Left lung (tissue), 10 donors: ENCODE results near the gene TTYH2. TPM values are rescaled to one million over a fixed set of nuclear protein-coding genes. Genes with fewer than 3 reads are reported as not detected.
A peak's percentile ranks its signal among the peaks of the same experiment; 100 is the strongest.

ENCODE experiments used
- ATAC-seq: fragments of 200-7000 bp; cut with Tn5 transposase; one replicate; pipeline ENCODE4 v1.9.1; 2020; ENCODE audit warnings: moderate library complexity
- DNase-seq, 4 donors: peaks; one replicate each; pipeline ENCODE4 v3.0.0-alpha.2; 2013 to 2020
- H3K27ac ChIP-seq, 2 donors: fragments of 200-600 bp; sonication (generic) in 1 of 2; one replicate each; pipeline versions ENCODE4 v1.5.0 to v1.8.0; 2020 to 2021
- H3K27me3 ChIP-seq, 2 donors: fragments of 200-600 bp; sonication (generic) in 1 of 2; one replicate each; pipeline versions ENCODE4 v1.5.0 to v1.8.0; 2020 to 2021
- H3K36me3 ChIP-seq, 2 donors: fragments of 200-600 bp; sonication (generic) in 1 of 2; one replicate each; pipeline versions ENCODE4 v1.5.0 to v1.8.0; 2020 to 2021
- H3K4me1 ChIP-seq, 2 donors: fragments of 200-600 bp; one replicate each; pipeline ENCODE4 v1.8.0; 2021
- H3K4me3 ChIP-seq, 2 donors: fragments of 200-600 bp; sonication (generic) in 1 of 2; one replicate each; pipeline versions ENCODE4 v1.5.0 to v1.8.0; 2020 to 2021; ENCODE audit warnings: mild to moderate bottlenecking in 1 of 2
- H3K9me3 ChIP-seq, 2 donors: fragments of 200-600 bp; sonication (generic) in 1 of 2; one replicate each; pipeline versions ENCODE4 v1.5.0 to v1.8.0; 2020 to 2021
- CTCF ChIP-seq, 2 donors: fragments of 200-600 bp; sonication (generic) in 1 of 2; IDR thresholded peaks; one replicate each; pipeline versions ENCODE4 v1.5.0 to v1.8.0; 2021; ENCODE audit warnings: antibody characterized with exemption in 2 of 2
- intact Hi-C, 2 donors: fragments of 100-400 bp; cut with DNase I; formaldehyde crosslinking; loops; one replicate each; pipeline versions ENCODE4 v1.11.2 to v1.14.2; 2022
- polyA plus RNA-seq, 6 donors: library from polyadenylated mRNA; unstranded; fragments of 120-200 nt; gene quantifications; one replicate each; pipeline ENCODE4 v1.2.1, GENCODE V29; 2013; ENCODE audit not compliant: insufficient read length in 6 of 6
- total RNA-seq, 2 donors: library from RNA; stranded (reverse); fragmentation: NEBNext Ultra II Directional; extraction: Animal tissue kit (Norgen Biotek cat#: 25700); gene quantifications; one replicate each; pipeline ENCODE4 v1.2.1, GENCODE V29; 2021
- donor health status: DM: no; HTN: yes; CAD: no.
- donor health status: DM: no; HTN: no; CAD: no.

The TTYH2 gene
- total and polyA plus RNA-seq, 8 donors = 6.9 to 22.1 (median 16.5) TPM

GRCh38 chr17:74170924-74171323, 42.4 kb upstream of the TTYH2 start:
- no peak for TF ChIP-seq CTCF (IDR thresholded peaks at IDR 0.05)
- no peak for ATAC-seq
- intact Hi-C loops = no loop called here
- Histone ChIP-seq H3K4me1 (no peaks in the 10 kb centered on the region), H3K4me3 (no peak overlapping the region), H3K36me3 (no peaks in the 10 kb centered on the region), H3K27me3 (peaks cover 2 to 35% of the 10 kb centered on the region in 2 donors), H3K27ac (no peak overlapping the region), H3K9me3 (no peaks in the 10 kb centered on the region)
- no peak for DNase-seq

GRCh38 chr17:74172700-74173099, 40.7 kb upstream of the TTYH2 start:
- intact Hi-C loops = no loop called here
- Histone ChIP-seq H3K27ac (no peak overlapping the region), H3K36me3 (no peaks in the 10 kb centered on the region), H3K4me3 (no peak overlapping the region), H3K27me3 (peaks cover 2 to 43% of the 10 kb centered on the region in 2 donors), H3K4me1 (no peaks in the 10 kb centered on the region), H3K9me3 (no peaks in the 10 kb centered on the region)
- no peak for TF ChIP-seq CTCF (IDR thresholded peaks at IDR 0.05)
- ATAC-seq (no peak), DNase-seq (no peak)

GRCh38 chr17:74176546-74177001, 36.8 kb upstream of the TTYH2 start:
- Histone ChIP-seq H3K4me3 (no peak overlapping the region), H3K36me3 (no peaks in the 10 kb centered on the region), H3K9me3 (no peaks in the 10 kb centered on the region), H3K27ac (no peak overlapping the region), H3K27me3 (peaks cover 2 to 67% of the 10 kb centered on the region in 2 donors), H3K4me1 (no peaks in the 10 kb centered on the region)
- DNase-seq (peak in 3 of 4 donors; percentile 45 to 75 (median 57)), ATAC-seq (peak; percentile 97)
- TF ChIP-seq CTCF (IDR thresholded peaks at IDR 0.05) = peak; percentile 82 to 84
- intact Hi-C loops = no loop called here

GRCh38 chr17:74177018-74177450, 36.3 kb upstream of the TTYH2 start:
- no peak overlapping the region for H3K27ac ChIP-seq
- H3K4me3 ChIP-seq = no peak overlapping the region
- H3K9me3 ChIP-seq = no peaks in the 10 kb centered on the region
- no peak for TF ChIP-seq CTCF (IDR thresholded peaks at IDR 0.05)
- H3K4me1 ChIP-seq = no peaks in the 10 kb centered on the region
- intact Hi-C loops = no loop called here
- peaks cover 2 to 68% of the 10 kb centered on the region in 2 donors for H3K27me3 ChIP-seq
- ATAC-seq (no peak), DNase-seq (peak in 1 of 4 donors; percentile 15)
- H3K36me3 ChIP-seq = no peaks in the 10 kb centered on the region

- intact Hi-C loops = no loop called here
These were observed 33.8 kb upstream of the TTYH2 start for GRCh38 chr17:74179576-74179975.

More at GRCh38 chr17:74179576-74179975, 33.8 kb upstream of the TTYH2 start:
- H3K36me3 ChIP-seq = no peaks in the 10 kb centered on the region
- ATAC-seq (no peak), DNase-seq (no peak)
- no peak overlapping the region for H3K4me3 ChIP-seq
- H3K27me3 ChIP-seq = peaks cover 2 to 58% of the 10 kb centered on the region in 2 donors
- no peak for TF ChIP-seq CTCF (IDR thresholded peaks at IDR 0.05)
- no peaks in the 10 kb centered on the region for H3K9me3 ChIP-seq
- no peaks in the 10 kb centered on the region for H3K4me1 ChIP-seq
- H3K27ac ChIP-seq = no peak overlapping the region
